NCI-H345 treated with DMSO at 0.1 percent for 48 hours (cell line): Measurements from ENCODE around the gene OR1J2.

ENCODE experiments used
- DNase-seq: peaks from one replicate; lab custom pipeline; 2025; ENCODE audit not compliant: unreplicated experiment; lab: John Stamatoyannopoulos, UW

The OR1J2 gene

GRCh38 chr9:122546196-122546595 is 35.6 kb downstream of the OR1J2 start:
- DNase-seq: no peak

- DNase-seq: no peak
Observed at GRCh38 chr9:122551371-122551770, 40.8 kb downstream of the OR1J2 start.

GRCh38 chr9:122552812-122553211 is 42.2 kb downstream of the OR1J2 start, which contains the start of gene OR1N2:
OR1N2 (plus strand) TSS chr9:122553112; CDS start chr9:122553212, 100 bp downstream.
- no peak for DNase-seq
